ELR (cell line): ENCODE measurements around the gene NEURL1B.

Source experiments
- DNase-seq: peaks from one replicate; pipeline ENCODE4 v3.0.0-alpha.2; 2015; ENCODE audit warnings: low read depth

The NEURL1B gene

DNA sequence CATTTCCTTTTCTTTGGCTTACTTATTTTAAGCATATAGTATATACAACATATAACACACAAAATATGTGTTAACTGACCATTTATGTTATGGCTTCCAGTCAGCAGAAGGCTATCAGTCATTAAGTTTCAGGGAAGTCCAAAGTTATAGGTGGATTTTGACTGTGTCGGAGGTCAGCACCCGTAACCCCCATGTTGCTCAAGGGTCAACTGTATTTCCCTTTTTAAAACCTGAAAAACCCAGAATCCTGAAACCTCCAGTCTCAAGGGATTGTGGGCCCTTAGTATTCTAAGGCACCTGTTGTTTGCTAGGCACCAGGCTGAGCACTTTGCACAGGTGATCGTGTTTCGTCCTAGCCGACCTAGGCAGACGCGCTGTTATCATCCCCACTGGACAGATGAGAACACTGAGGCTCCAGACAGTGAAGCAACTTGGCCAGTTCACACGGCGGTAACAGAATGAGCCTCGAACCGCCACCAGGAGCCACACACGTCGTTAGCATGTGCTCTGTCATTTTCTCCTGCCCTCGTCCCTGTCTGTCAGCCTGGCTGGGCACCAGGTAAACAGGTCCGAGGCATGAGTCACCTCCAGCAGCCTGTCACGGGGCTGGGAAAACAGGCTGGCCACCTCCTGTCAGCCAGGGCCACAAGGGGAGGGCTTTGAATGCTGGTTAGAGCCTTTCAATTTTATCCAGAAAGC is 90.1 kb downstream of the NEURL1B start:
- DNase-seq, result peak; percentile 32

DNA sequence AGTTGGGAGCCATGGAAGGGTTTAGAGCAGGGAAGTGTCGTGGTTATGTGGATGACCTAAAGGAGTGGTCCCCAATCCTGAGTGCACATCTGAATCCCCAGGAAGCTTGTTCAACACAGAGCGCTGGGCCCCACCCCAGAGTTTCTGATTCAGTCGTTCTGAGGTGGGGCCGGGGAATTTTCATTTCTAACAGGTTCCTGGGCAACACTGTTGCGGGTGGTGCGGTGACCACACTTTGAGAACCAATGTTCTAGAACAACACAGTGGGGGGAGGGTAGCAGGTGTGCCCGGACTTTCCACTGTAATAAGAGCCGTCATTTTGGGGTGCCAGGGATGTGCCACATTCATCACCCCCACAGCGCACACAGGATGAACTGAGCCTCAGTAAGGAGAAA is 90.6 kb downstream of the NEURL1B start:
- DNase-seq, result no peak

- no peak for DNase-seq
Measured at GRCh38 chr5:172732201-172732865, 91.3 kb downstream of the NEURL1B start.

DNA sequence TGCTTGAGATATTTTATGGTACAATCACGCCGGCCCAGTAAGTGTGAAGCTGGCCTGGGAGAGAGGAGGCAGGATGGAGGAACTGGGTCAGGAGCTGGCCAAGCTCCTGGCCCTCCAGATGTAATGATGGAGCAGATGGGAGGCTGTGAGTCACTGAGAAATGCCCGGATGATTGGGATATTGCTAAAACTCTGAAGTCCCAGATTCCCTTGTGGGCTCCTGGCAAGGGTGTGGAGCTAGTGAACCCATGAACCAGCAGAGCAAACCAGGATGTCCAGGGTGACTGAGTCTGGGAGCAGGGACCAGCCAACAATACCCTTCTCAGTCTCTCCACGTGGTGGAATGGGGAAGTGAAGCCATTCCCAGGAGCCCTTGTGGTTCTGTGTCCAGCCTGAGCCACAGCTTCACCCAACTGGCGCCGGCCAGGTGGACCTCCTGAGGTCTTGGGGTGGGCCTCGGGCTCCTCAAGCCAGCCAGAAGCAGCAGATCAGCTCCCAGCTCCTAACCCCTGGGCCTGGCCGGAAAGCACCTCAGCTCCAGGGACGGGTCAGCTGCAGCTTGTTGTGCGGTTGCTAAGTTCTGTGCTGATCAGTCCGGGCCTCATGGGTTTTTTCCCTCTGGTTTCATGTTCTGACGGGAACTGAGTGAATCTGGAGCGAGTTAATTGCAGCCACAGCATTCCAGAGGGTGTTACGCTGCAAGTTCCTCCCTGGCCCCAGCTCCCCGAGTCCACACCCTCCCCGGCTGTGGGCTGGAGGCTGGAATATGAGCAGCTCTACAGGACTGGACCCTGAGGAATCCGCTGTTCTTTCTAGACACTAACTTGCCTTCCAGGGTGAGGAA is 92.3 kb downstream of the NEURL1B start:
- peak; percentile 96 for DNase-seq

DNA sequence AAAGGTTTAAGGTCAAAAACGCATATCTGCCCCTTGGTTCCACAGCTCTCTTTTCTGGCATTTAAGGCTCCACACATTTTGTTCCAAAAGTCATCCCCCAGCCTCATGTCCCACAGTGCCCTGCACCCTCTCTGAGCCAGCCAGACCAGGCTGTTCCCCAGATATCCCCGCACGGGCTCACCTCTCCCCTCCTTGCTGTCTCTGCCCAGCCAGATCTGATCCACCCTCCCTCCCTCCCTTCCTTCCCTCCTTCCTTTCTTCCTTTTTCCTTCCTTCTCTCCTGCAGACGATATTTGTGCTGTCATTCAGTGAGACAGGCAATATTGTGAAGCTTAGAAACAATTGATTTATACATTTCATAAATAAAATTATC is 92.9 kb downstream of the NEURL1B start:
- DNase-seq, result no peak

DNA sequence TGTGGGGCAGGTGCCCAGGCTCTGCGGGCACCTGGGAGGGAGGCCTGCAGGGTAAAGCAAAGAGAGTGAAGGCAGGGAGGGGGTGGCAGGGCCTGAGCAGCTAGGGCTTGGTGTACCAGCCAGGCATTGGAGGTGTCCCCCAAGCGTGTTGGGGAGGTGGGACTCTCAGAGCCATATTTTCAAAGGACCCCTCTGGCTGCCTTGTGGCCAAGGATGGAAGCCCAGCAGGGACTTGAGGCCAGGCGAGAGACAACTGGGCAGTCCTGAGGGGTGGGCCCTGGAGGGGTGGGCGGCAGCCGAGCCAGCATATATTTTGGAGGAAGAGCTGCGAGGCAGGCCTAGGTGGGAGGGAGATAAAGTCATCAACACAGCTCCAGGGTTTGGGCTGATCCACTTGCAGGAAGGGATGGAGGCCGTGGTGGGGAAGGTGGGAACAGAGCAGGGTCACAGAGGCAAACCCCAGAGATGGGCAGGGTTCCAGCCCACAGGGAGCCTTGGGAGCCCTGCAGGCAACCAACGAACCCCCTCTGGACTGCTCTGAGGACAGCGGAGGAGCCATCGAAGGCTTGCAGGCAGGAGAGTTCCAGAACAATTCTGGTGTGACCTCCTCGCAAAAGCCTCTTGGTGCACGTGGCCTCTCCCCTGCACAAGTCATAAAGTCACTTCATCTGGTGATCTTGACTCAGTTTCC is 94.2 kb downstream of the NEURL1B start:
- DNase-seq, result no peak

- DNase-seq, result no peak
Measured at GRCh38 chr5:172736508-172737135, 95.6 kb downstream of the NEURL1B start.

- no peak for DNase-seq
Measured at GRCh38 chr5:172739375-172739774, 98.3 kb downstream of the NEURL1B start.

DNA sequence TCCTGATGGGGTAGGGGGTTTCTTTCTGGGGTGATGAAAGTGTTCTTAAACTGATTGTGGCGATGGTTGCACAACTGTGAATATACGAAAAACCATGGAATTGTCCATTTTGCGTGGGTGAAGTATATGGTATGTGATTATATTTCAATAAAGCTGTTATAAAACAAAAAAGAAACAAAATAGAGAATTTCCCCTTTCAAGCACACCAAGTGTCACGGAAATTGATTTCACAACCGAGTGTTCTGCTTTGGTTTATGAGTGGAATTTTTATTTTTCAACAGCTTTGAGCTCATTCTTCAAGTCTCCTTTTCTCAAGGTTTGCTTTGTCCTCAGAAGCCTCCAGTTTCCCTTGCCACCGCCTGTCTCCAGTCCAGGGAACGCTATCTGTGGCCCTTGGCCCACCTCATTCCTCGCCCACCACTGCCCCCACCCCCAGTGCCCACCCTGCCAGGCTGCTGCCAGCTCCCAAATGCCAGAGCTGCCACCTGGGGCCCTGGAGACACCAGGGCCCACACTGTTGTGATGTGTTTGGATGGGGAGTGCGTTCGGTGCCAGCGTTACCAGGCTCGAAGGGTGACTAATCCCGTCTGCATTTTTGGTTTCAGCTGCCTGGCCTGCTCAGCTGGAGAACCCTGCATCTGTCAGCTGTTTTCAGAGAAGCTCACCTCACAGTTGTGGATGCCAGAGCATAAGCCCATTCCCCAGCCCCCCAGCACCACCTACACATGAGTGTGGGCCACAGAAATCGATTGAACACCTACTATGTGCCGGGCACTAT is 99.6 kb downstream of the NEURL1B start:
- peak; percentile 89 for DNase-seq
